Activated naive CD8-positive, alpha-beta T cell (primary cell): Measurements from ENCODE around the gene TRAP1.

Experiments used
- H3K27ac Mint-ChIP-seq: one replicate; pipeline ENCODE4 v1.8.0; 2021; ENCODE audit warnings: mixed read lengths
- H3K27me3 Mint-ChIP-seq: one replicate; pipeline ENCODE4 v1.8.0; 2021; ENCODE audit warnings: mixed read lengths
- H3K36me3 Mint-ChIP-seq: one replicate; pipeline ENCODE4 v1.8.0; 2021; ENCODE audit warnings: mixed read lengths
- H3K4me1 Mint-ChIP-seq: one replicate; pipeline ENCODE4 v1.8.0; 2021; ENCODE audit warnings: low read depth, mixed read lengths
- H3K4me3 Mint-ChIP-seq: one replicate; pipeline ENCODE4 v1.8.0; 2021; ENCODE audit warnings: mild to moderate bottlenecking, mixed read lengths
- H3K9me3 Mint-ChIP-seq: one replicate; pipeline ENCODE4 v1.8.0; 2021; ENCODE audit warnings: low read depth, mixed read lengths

Gene TRAP1

GRCh38 chr16:3713587-3714242 lies 3.6 kb downstream of the TRAP1 start:
- Mint-ChIP-seq H3K9me3 (no peaks in the 10 kb centered on the region), H3K4me1 (peaks cover 44% of the 10 kb centered on the region), H3K27ac (peak overlapping the region; percentile 41), H3K27me3 (no peaks in the 10 kb centered on the region), H3K4me3 (peak overlapping the region; percentile 45), H3K36me3 (peaks cover 5% of the 10 kb centered on the region)

GRCh38 chr16:3712861-3713372 lies 4.4 kb downstream of the TRAP1 start:
- H3K9me3 Mint-ChIP-seq: no peaks in the 10 kb centered on the region
- peak overlapping the region; percentile 13 for H3K4me3 Mint-ChIP-seq
- no peaks in the 10 kb centered on the region for H3K27me3 Mint-ChIP-seq
- peaks cover 41% of the 10 kb centered on the region for H3K4me1 Mint-ChIP-seq
- H3K27ac Mint-ChIP-seq: peak overlapping the region; percentile 76
- H3K36me3 Mint-ChIP-seq: peaks cover 5% of the 10 kb centered on the region

GRCh38 chr16:3706253-3707012 lies 10.9 kb downstream of the TRAP1 start:
- Mint-ChIP-seq H3K36me3 (peaks cover 5% of the 10 kb centered on the region), H3K4me1 (peaks cover 10% of the 10 kb centered on the region), H3K4me3 (no peak overlapping the region), H3K27me3 (no peaks in the 10 kb centered on the region), H3K9me3 (no peaks in the 10 kb centered on the region), H3K27ac (no peak overlapping the region)

- Mint-ChIP-seq H3K9me3 (no peaks in the 10 kb centered on the region), H3K4me3 (no peak overlapping the region), H3K36me3 (peaks cover 5% of the 10 kb centered on the region), H3K4me1 (peaks cover 16% of the 10 kb centered on the region), H3K27ac (no peak overlapping the region), H3K27me3 (no peaks in the 10 kb centered on the region)
Measured at GRCh38 chr16:3702082-3702481, 15.2 kb downstream of the TRAP1 start.

GRCh38 chr16:3701531-3701930 lies 15.8 kb downstream of the TRAP1 start:
- Mint-ChIP-seq H3K27me3 (no peaks in the 10 kb centered on the region), H3K27ac (no peak overlapping the region), H3K4me3 (no peak overlapping the region), H3K4me1 (peaks cover 16% of the 10 kb centered on the region), H3K9me3 (no peaks in the 10 kb centered on the region), H3K36me3 (peaks cover 5% of the 10 kb centered on the region)

GRCh38 chr16:3698941-3699340 lies 18.4 kb downstream of the TRAP1 start:
- Mint-ChIP-seq H3K9me3 (no peaks in the 10 kb centered on the region), H3K27ac (no peak overlapping the region), H3K27me3 (no peaks in the 10 kb centered on the region), H3K4me1 (peaks cover 17% of the 10 kb centered on the region), H3K4me3 (no peak overlapping the region), H3K36me3 (peaks cover 5% of the 10 kb centered on the region)

GRCh38 chr16:3696425-3697218 lies 20.7 kb downstream of the TRAP1 start:
- Mint-ChIP-seq H3K36me3 (no peaks in the 10 kb centered on the region), H3K4me3 (no peak overlapping the region), H3K27ac (no peak overlapping the region), H3K9me3 (no peaks in the 10 kb centered on the region), H3K27me3 (no peaks in the 10 kb centered on the region), H3K4me1 (peaks cover 14% of the 10 kb centered on the region)

GRCh38 chr16:3695610-3696369 lies 21.5 kb downstream of the TRAP1 start:
- H3K4me1 Mint-ChIP-seq: peaks cover 14% of the 10 kb centered on the region
- H3K27ac Mint-ChIP-seq: no peak overlapping the region
- no peaks in the 10 kb centered on the region for H3K27me3 Mint-ChIP-seq
- H3K4me3 Mint-ChIP-seq: no peak overlapping the region
- no peaks in the 10 kb centered on the region for H3K9me3 Mint-ChIP-seq
- no peaks in the 10 kb centered on the region for H3K36me3 Mint-ChIP-seq

GRCh38 chr16:3694051-3694450 lies 23.3 kb downstream of the TRAP1 start:
- H3K4me1 Mint-ChIP-seq: peaks cover 14% of the 10 kb centered on the region
- no peaks in the 10 kb centered on the region for H3K9me3 Mint-ChIP-seq
- no peak overlapping the region for H3K27ac Mint-ChIP-seq
- H3K4me3 Mint-ChIP-seq: no peak overlapping the region
- peaks cover 4% of the 10 kb centered on the region for H3K36me3 Mint-ChIP-seq
- H3K27me3 Mint-ChIP-seq: no peaks in the 10 kb centered on the region

GRCh38 chr16:3691761-3692160 lies 25.6 kb downstream of the TRAP1 start:
- Mint-ChIP-seq H3K27me3 (no peaks in the 10 kb centered on the region), H3K27ac (no peak overlapping the region), H3K4me1 (peaks cover 10% of the 10 kb centered on the region), H3K9me3 (no peaks in the 10 kb centered on the region), H3K4me3 (no peak overlapping the region), H3K36me3 (peaks cover 8% of the 10 kb centered on the region)

- no peaks in the 10 kb centered on the region for H3K9me3 Mint-ChIP-seq
- no peaks in the 10 kb centered on the region for H3K27me3 Mint-ChIP-seq
- H3K4me1 Mint-ChIP-seq: peaks cover 10% of the 10 kb centered on the region
- peaks cover 8% of the 10 kb centered on the region for H3K36me3 Mint-ChIP-seq
- no peak overlapping the region for H3K27ac Mint-ChIP-seq
- no peak overlapping the region for H3K4me3 Mint-ChIP-seq
Measured at GRCh38 chr16:3690980-3691720, 26.2 kb downstream of the TRAP1 start.

GRCh38 chr16:3690470-3690928 lies 26.8 kb downstream of the TRAP1 start:
- H3K9me3 Mint-ChIP-seq: no peaks in the 10 kb centered on the region
- peaks cover 8% of the 10 kb centered on the region for H3K4me1 Mint-ChIP-seq
- H3K4me3 Mint-ChIP-seq: no peak overlapping the region
- peaks cover 8% of the 10 kb centered on the region for H3K36me3 Mint-ChIP-seq
- H3K27ac Mint-ChIP-seq: peak overlapping the region; percentile 28
- H3K27me3 Mint-ChIP-seq: no peaks in the 10 kb centered on the region

GRCh38 chr16:3689731-3690130 lies 27.6 kb downstream of the TRAP1 start:
- Mint-ChIP-seq H3K4me1 (peaks cover 7% of the 10 kb centered on the region), H3K36me3 (peaks cover 8% of the 10 kb centered on the region), H3K4me3 (no peak overlapping the region), H3K27ac (no peak overlapping the region), H3K9me3 (no peaks in the 10 kb centered on the region), H3K27me3 (no peaks in the 10 kb centered on the region)

GRCh38 chr16:3687792-3688191 lies 29.5 kb downstream of the TRAP1 start:
- H3K4me3 Mint-ChIP-seq: no peak overlapping the region
- H3K27me3 Mint-ChIP-seq: no peaks in the 10 kb centered on the region
- peaks cover 7% of the 10 kb centered on the region for H3K4me1 Mint-ChIP-seq
- H3K36me3 Mint-ChIP-seq: peaks cover 10% of the 10 kb centered on the region
- H3K9me3 Mint-ChIP-seq: no peaks in the 10 kb centered on the region
- H3K27ac Mint-ChIP-seq: no peak overlapping the region
